ENCODE measurements around the gene LRRN2.

The LRRN2 gene

DNA sequence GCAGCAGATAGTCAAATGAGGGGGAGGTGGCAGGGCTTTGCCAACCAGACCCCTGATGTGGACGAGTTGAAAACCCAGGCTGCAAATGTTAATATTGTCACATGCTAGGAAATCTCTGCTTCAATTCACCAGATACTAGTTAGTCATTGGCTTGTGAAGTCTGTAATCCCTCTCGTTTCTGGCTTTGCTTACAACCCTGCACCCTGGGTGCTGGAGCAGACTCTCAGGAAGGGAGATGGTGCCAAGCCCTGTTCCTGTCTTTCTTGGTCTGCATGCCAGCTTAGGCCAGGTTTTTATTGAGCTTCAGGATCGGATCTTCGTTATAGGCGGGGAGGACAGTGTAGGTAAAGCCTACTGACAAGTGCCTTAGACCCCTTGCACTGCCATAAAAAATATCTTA, 116.1 kb downstream of the LRRN2 start:
- no peak for TF ChIP-seq OSR1 (CRISPR knock-in tag; IDR thresholded peaks at IDR 0.05)
- TF ChIP-seq ZNF565 (CRISPR knock-in tag; conservative IDR thresholded peaks at IDR 0.05; ENCODE audit: low read depth): no peak
- TF ChIP-seq, protein P1, sequence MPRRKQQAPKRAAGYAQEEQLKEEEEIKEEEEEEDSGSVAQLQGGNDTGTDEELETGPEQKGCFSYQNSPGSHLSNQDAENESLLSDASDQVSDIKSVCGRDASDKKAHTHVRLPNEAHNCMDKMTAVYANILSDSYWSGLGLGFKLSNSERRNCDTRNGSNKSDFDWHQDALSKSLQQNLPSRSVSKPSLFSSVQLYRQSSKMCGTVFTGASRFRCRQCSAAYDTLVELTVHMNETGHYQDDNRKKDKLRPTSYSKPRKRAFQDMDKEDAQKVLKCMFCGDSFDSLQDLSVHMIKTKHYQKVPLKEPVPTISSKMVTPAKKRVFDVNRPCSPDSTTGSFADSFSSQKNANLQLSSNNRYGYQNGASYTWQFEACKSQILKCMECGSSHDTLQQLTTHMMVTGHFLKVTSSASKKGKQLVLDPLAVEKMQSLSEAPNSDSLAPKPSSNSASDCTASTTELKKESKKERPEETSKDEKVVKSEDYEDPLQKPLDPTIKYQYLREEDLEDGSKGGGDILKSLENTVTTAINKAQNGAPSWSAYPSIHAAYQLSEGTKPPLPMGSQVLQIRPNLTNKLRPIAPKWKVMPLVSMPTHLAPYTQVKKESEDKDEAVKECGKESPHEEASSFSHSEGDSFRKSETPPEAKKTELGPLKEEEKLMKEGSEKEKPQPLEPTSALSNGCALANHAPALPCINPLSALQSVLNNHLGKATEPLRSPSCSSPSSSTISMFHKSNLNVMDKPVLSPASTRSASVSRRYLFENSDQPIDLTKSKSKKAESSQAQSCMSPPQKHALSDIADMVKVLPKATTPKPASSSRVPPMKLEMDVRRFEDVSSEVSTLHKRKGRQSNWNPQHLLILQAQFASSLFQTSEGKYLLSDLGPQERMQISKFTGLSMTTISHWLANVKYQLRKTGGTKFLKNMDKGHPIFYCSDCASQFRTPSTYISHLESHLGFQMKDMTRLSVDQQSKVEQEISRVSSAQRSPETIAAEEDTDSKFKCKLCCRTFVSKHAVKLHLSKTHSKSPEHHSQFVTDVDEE (CRISPR knock-in tag; IDR thresholded peaks at IDR 0.05): no peak
- no peak for TF ChIP-seq CSDC2 (CRISPR knock-in tag; IDR thresholded peaks at IDR 0.05)
- no peak for ATAC-seq

DNA sequence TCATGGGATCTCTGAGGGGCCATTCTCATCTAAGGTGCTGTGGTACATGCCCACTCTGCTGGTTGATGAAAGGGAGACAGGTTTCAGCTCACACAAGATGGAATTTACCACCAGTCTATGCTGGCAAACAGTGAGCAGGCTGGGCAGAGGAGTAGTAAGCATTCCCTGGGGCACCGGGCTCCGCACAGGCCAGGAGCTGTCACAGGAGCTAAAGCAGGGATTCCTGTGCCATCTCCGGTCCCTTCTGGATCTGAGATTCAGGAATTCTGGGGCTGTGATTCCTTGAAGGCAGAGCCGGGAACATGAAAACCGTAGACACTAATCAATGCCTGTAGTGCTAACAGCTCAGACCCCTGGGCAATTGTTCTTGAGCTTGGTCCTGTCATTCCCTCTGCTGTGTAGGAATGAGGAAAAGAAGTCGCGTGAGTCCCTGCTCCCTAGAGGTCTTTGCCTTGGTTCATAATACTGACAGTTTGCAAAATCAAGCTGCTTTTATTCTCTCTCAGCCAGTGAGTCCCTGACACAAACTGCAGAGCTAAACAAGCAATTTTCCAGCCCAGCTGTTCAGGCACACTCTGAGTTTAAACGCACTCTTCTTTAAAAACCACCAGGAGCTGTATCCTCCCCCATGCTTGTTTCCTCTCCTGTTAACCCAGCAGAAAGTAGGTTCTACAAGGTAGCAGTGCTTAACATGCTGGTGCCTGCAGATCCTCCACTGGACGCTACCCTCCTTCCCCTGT, 116.8 kb downstream of the LRRN2 start:
- TF ChIP-seq ZFP3 (CRISPR knock-in tag; IDR thresholded peaks at IDR 0.05) (no peak), ISL1 (CRISPR knock-in tag; IDR thresholded peaks at IDR 0.05) (no peak)
- TF ChIP-seq, protein P2, sequence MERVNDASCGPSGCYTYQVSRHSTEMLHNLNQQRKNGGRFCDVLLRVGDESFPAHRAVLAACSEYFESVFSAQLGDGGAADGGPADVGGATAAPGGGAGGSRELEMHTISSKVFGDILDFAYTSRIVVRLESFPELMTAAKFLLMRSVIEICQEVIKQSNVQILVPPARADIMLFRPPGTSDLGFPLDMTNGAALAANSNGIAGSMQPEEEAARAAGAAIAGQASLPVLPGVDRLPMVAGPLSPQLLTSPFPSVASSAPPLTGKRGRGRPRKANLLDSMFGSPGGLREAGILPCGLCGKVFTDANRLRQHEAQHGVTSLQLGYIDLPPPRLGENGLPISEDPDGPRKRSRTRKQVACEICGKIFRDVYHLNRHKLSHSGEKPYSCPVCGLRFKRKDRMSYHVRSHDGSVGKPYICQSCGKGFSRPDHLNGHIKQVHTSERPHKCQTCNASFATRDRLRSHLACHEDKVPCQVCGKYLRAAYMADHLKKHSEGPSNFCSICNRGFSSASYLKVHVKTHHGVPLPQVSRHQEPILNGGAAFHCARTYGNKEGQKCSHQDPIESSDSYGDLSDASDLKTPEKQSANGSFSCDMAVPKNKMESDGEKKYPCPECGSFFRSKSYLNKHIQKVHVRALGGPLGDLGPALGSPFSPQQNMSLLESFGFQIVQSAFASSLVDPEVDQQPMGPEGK (CRISPR knock-in tag; IDR thresholded peaks at IDR 0.05; ENCODE audit: borderline replicate concordance): no peak
- ATAC-seq: no peak

Measured in SK-N-SH treated with all-trans-retinoic acid at 6 μM for 48 hours (cell line).